Measurements from ENCODE around the gene NRG3. TPM values are rescaled to one million over a fixed set of nuclear protein-coding genes. Genes with fewer than 3 reads are reported as not detected.

Gene NRG3
- total RNA-seq, 1 experiment from 2014 or later = not detected

DNA sequence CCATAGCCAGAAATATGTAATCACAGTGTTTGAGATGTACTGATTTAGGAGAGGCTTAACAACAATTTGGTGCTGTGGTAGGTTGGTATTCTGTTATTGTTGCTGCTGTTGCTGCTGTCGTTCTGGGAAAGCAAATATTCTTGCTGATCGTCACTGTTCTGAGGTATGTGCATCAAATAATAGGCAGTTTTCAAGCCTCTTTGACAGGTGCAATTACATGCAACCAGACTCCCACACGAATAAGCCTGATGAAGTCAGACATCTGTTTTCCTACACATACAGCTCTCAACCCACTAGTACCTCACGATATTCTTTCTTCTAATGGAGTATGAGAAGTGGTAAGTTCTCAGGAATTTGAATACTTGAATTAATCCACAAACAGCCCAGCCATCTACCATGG is 46.7 kb upstream of the NRG3 start:
- TF ChIP-seq JUND (IDR thresholded peaks at IDR 0.05) = no peak
- TF ChIP-seq, protein P1, sequence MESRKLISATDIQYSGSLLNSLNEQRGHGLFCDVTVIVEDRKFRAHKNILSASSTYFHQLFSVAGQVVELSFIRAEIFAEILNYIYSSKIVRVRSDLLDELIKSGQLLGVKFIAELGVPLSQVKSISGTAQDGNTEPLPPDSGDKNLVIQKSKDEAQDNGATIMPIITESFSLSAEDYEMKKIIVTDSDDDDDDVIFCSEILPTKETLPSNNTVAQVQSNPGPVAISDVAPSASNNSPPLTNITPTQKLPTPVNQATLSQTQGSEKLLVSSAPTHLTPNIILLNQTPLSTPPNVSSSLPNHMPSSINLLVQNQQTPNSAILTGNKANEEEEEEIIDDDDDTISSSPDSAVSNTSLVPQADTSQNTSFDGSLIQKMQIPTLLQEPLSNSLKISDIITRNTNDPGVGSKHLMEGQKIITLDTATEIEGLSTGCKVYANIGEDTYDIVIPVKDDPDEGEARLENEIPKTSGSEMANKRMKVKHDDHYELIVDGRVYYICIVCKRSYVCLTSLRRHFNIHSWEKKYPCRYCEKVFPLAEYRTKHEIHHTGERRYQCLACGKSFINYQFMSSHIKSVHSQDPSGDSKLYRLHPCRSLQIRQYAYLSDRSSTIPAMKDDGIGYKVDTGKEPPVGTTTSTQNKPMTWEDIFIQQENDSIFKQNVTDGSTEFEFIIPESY (IDR thresholded peaks at IDR 0.05; ENCODE audit: extremely low read depth, insufficient replicate concordance, low read length) = no peak
- TF ChIP-seq SRF (IDR thresholded peaks at IDR 0.05; ENCODE audit: low read depth) = no peak
- TF ChIP-seq ZFX (IDR thresholded peaks at IDR 0.05) = no peak
- TF ChIP-seq EZH2 (IDR thresholded peaks at IDR 0.05) = no peak
- no peak for TF ChIP-seq ELF1 (IDR thresholded peaks at IDR 0.05; ENCODE audit: borderline replicate concordance, low read depth)
- no peak for TF ChIP-seq CBX3 (IDR thresholded peaks at IDR 0.05; ENCODE audit: low read depth)
- no peak for TF ChIP-seq POLR2A (IDR thresholded peaks at IDR 0.05; ENCODE audit: borderline replicate concordance, extremely low read depth, insufficient read depth, insufficient read length)
- no peak for TF ChIP-seq TCF7L2 (IDR thresholded peaks at IDR 0.05; ENCODE audit: borderline replicate concordance, extremely low read depth, insufficient read depth, insufficient read length)
- TF ChIP-seq POLR2AphosphoS5 (IDR thresholded peaks at IDR 0.05; ENCODE audit: low read depth, low read length) = no peak
- no peak for TF ChIP-seq EGR1 (IDR thresholded peaks at IDR 0.05; ENCODE audit: low read depth)
- no peak for TF ChIP-seq MAX (IDR thresholded peaks at IDR 0.05)
- H3K4me1 ChIP-seq (ENCODE audit: control insufficient read depth in 1 of 2, insufficient read depth in 2 of 2, low read length in 2 of 2) = no peaks in the 10 kb centered on the region
- H3K27ac ChIP-seq (ENCODE audit: low read depth, low read length) = no peak overlapping the region
- H3K9ac ChIP-seq (ENCODE audit: low read length) = no peak overlapping the region
- ChIA-PET POLR2A (no interaction called here), RAD21 (ENCODE audit: low non-redundant PET in 1 of 2, low total read pairs in 2 of 2, uncharacterized antibody in 2 of 2, unreplicated experiment in 2 of 2) (no interaction called here), CTCF (no interaction called here)
- H3K79me2 ChIP-seq (ENCODE audit: insufficient read depth, low read length) = no peaks in the 10 kb centered on the region
- no peak overlapping the region for H3K4me3 ChIP-seq (replicated peaks in 1 of 2; ENCODE audit: low read depth in 1 of 2, low read length in 2 of 2)
- no peaks in the 10 kb centered on the region for H3K27me3 ChIP-seq (ENCODE audit: insufficient read depth, low read length)
- no peaks in the 10 kb centered on the region for H3K36me3 ChIP-seq (ENCODE audit: control insufficient read depth in 1 of 2, insufficient read depth in 2 of 2, low read length in 2 of 2)
- BruUV-seq (replicated peaks) = no TSS peak
- DNase-seq (ENCODE audit: low read depth, low spot score) (no peak), ATAC-seq (no peak)
- intact Hi-C loops (cut with micrococcal nuclease) = no loop called here
- H2AFZ ChIP-seq (ENCODE audit: low read depth, low read length, poor library complexity, severe bottlenecking) = no peak overlapping the region
- H4K20me1 ChIP-seq (ENCODE audit: insufficient read depth) = no peaks in the 10 kb centered on the region
- H3K9me2 ChIP-seq (ENCODE audit: insufficient read depth) = no peaks in the 10 kb centered on the region
- H3K9me3 ChIP-seq (ENCODE audit: control insufficient read depth in 1 of 2, insufficient read depth in 1 of 2, low read depth in 1 of 2, low read length in 2 of 2) = peaks cover 10 to 16% of the 10 kb centered on the region in 2 experiments; a peak in 2 of 4 replicates
- no peak overlapping the region for H3K4me2 ChIP-seq (ENCODE audit: low read length)
